GM21576 (cell line): ENCODE data around the gene EIF4E1B.

Source experiments
- ATAC-seq: cut with Tn5 transposase; IDR thresholded peaks from one replicate; pipeline ENCODE4 v1.9.1; 2021; ENCODE audit warnings: mild to moderate bottlenecking, moderate library complexity; ENCODE audit not compliant: unreplicated experiment

EIF4E1B gene

GRCh38 chr5:176603091-176603490 is 27.4 kb upstream of the EIF4E1B start:
- no peak for ATAC-seq

- no peak for ATAC-seq
These were observed 24.4 kb upstream of the EIF4E1B start for GRCh38 chr5:176606032-176606431.

- no peak for ATAC-seq
These were observed 23.6 kb upstream of the EIF4E1B start for GRCh38 chr5:176606875-176607274.

GRCh38 chr5:176608142-176608705 is 22.3 kb upstream of the EIF4E1B start:
- no peak for ATAC-seq

- peak; percentile 10 for ATAC-seq
These were observed 21.3 kb upstream of the EIF4E1B start for GRCh38 chr5:176608937-176609723.

GRCh38 chr5:176609724-176610434 is 20.6 kb upstream of the EIF4E1B start, which contains the start of gene GPRIN1:
GPRIN1 (minus strand) TSS chr5:176610156; CDS start chr5:176599834, 10,322 bp downstream.
- ATAC-seq, result peak; percentile 66

- ATAC-seq, result peak; percentile 12
These were observed 20.1 kb upstream of the EIF4E1B start for GRCh38 chr5:176610435-176610773.

GRCh38 chr5:176611435-176611834 is 19.0 kb upstream of the EIF4E1B start:
- ATAC-seq, result no peak

- no peak for ATAC-seq
These were observed 18.5 kb upstream of the EIF4E1B start for GRCh38 chr5:176612008-176612407.

- ATAC-seq, result no peak
These were observed 17.6 kb upstream of the EIF4E1B start for GRCh38 chr5:176612855-176613254.

- ATAC-seq, result no peak
These were observed 15.5 kb upstream of the EIF4E1B start for GRCh38 chr5:176614805-176615478.

GRCh38 chr5:176616511-176616910 is 14.0 kb upstream of the EIF4E1B start:
- ATAC-seq, result no peak

GRCh38 chr5:176618783-176619182 is 11.7 kb upstream of the EIF4E1B start:
- ATAC-seq, result no peak

- ATAC-seq, result peak; percentile 90
These were observed 11.3 kb upstream of the EIF4E1B start for GRCh38 chr5:176619203-176619568.

- no peak for ATAC-seq
These were observed 10.7 kb upstream of the EIF4E1B start for GRCh38 chr5:176619569-176620332.

GRCh38 chr5:176620333-176620981 is 10.0 kb upstream of the EIF4E1B start:
- ATAC-seq, result no peak

GRCh38 chr5:176621661-176622079 is 8.8 kb upstream of the EIF4E1B start:
- ATAC-seq, result no peak

GRCh38 chr5:176624142-176624541 is 6.3 kb upstream of the EIF4E1B start:
- no peak for ATAC-seq

GRCh38 chr5:176624938-176625337 is 5.5 kb upstream of the EIF4E1B start:
- no peak for ATAC-seq

- ATAC-seq, result no peak
These were observed 5.0 kb upstream of the EIF4E1B start for GRCh38 chr5:176625512-176625911.
